Neuron (in vitro differentiated cells): ENCODE data around the gene RRN3.
"Not testable (repeated sequence)": the region's sequence is repeated elsewhere in the genome, so short reads cannot be mapped to it uniquely, and the experiment has no call there.

Experiments
- H2AFZ ChIP-seq: one replicate; pipeline ENCODE4 v1.6.1; 2013; ENCODE audit warnings: low read depth, mild to moderate bottlenecking, inconsistent platforms, low read length, moderate library complexity
- H3K27me3 ChIP-seq: one replicate; pipeline ENCODE4 v1.6.1; 2013; ENCODE audit warnings: low read length; ENCODE audit not compliant: insufficient read depth
- H3K36me3 ChIP-seq: one replicate; pipeline ENCODE4 v1.6.1; 2013; ENCODE audit warnings: low read length; ENCODE audit not compliant: insufficient read depth
- H3K4me1 ChIP-seq: one replicate; pipeline ENCODE4 v1.6.1; 2013; ENCODE audit warnings: low read length; ENCODE audit not compliant: insufficient read depth
- H3K4me3 ChIP-seq: 2 replicates; pipeline ENCODE4 v1.5.1; 2013; ENCODE audit warnings: mild to moderate bottlenecking, low read length, moderate library complexity
- H3K9me3 ChIP-seq: one replicate; pipeline ENCODE4 v1.6.1; 2013; ENCODE audit warnings: low read length

The RRN3 gene

DNA sequence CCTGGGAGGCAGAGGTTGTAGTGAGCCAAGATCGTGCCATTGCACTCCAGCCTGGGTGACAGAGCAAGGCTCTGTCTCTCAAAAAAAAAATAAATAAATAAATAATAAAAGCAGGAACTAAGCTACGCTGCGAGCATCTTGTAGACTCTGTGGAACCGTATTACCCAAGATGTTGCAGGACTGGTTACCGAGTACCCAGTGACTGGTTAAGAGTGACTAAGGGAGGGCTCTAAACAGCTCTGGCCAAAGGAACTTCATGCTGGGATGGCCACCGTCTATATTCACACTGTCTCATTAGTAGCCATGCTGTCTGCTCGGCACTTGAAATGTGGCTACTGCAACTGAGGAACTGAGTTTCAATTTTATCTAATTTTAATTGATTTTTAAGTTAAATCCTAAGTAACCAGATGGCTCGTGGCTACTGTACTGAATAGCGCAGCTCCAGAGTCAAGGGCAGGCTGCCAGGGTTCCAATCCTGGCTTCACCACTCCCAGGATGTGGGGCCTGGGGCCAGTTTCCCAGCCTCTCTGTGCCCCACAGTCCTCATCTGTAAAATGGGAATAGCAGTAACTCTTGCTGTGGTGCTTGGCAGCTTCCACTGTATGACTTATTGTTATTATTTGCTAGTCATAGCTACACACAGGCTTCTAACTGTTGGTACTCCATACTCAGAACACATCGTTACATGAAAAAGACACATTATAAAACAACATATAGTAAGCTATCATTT, 41.2 kb downstream of the RRN3 start:
- no peaks in the 10 kb centered on the region for H3K9me3 ChIP-seq
- no peaks in the 10 kb centered on the region for H3K4me1 ChIP-seq
- no peaks in the 10 kb centered on the region for H3K36me3 ChIP-seq
- no peaks in the 10 kb centered on the region for H3K27me3 ChIP-seq
- no peak overlapping the region for H3K4me3 ChIP-seq
- H2AFZ ChIP-seq, result no peak overlapping the region

DNA sequence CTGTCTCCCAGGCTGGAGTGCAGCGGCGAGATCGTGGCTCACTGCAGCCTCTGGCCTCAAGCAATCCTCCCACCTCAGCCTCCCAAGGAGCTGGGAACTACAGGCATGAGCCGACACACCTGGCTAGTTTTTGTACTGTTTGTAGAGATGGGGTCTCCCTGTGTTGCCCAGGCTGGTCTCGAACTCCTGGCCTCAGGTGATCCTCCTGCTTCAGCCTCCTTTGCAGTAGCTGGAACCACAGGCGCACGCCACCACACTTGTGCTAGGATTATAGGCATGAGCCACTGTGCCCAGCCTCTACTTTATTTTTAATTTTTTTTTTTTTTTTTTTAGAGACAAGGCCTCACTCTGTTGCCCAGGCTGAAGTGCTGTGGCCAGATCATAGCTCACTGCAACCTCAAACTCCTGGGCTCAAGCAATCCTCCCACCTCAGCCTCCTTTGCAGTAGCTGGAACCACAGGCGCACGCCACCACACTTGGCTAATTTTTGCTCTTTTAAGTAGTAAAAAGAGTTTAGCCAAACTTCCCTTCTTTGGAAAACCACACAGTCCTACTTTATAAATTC, 42.6 kb downstream of the RRN3 start:
- Histone ChIP-seq H3K36me3 (peaks cover under 1% of the 10 kb centered on the region), H3K9me3 (no peaks in the 10 kb centered on the region), H3K4me3 (no peak overlapping the region), H3K27me3 (no peaks in the 10 kb centered on the region), H2AFZ (no peak overlapping the region), H3K4me1 (no peaks in the 10 kb centered on the region)

DNA sequence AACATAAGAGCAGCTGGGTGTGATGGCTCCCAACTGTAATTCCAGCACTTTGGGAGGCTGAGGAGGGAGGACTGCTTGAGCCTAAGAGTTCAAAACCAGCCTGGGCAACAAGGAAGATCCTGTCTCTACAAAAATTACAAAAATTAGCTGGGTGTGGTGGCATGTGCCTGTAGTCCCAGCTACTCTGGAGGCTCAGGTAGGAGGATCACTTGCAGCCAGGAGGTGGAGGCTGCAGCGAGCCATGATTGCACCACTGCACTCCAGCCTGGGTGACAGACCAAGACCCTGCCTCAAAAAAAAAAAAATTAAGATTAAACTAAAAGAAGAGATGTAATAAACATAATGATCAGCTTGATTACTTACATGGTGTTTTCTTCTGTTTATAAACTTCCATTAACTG, 43.6 kb downstream of the RRN3 start:
- not testable (repeated sequence) for H3K27me3 ChIP-seq, H2AFZ ChIP-seq, H3K4me3 ChIP-seq, H3K36me3 ChIP-seq, H3K4me1 ChIP-seq, H3K9me3 ChIP-seq

DNA sequence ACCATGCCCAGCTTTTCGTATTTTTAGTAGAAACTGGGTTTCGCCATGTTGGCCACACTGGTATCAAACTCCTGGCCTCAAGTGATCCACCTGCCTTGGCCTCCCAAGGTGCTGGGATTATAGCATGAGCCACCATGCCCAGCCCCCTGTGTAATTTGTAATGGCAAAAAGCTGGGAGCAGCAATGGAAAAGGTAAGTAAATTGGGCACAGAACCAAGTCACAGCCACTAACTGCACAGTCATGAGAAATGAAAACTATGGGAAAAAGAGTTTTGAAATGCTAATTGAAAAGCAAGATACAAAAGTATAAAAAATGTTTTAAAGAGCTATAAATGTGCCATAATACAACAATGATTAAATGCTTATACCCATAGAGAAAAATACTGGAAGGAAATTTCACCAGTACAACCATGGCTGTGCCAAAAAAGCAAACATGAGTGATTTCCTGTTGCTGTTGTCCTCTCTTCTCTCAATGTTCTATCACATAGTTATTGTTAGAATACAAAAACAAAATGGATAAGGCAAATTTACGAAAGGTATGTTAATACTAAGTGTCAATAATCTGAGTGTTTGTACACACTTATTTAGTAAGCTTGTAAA, 44.4 kb downstream of the RRN3 start:
- H2AFZ ChIP-seq, result no peak overlapping the region

DNA sequence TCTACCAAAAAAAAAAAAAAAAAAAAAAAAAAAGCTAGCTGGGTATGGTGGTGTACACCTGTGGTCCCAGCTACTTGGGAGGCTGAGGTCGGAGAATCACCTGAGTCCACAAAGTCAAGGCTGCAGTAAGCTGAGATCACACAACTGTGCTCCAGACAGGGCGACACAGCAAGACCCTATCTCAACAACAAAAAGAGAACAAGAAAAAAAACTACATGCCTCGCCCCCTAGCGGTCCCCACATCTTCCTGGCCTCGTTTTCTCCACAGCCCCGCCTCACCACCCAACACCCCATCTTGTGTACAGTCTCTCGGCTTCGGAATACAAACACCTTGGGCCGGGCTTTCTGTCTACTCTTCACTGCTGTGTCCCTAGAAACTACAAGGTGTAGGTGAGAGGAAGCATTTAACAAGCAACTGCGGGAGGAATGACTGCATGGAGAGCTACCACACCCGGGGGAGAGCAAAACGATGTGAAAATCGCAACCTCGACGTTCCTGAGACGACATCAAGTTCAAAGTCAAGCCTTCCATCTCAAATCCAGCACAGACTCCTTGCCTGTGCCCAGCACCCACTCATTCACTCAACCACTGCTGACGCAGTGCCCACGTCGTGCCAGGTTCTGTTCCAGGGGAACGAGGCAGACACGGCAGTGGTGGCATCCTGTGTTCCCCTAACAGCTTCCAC, 47.2 kb downstream of the RRN3 start:
- H3K4me3 ChIP-seq, result no peak overlapping the region

More for the DNA sequence above, 44.4 kb downstream of the RRN3 start:
- H3K4me3 ChIP-seq, result no peak overlapping the region
- no peaks in the 10 kb centered on the region for H3K27me3 ChIP-seq
- H3K4me1 ChIP-seq, result no peaks in the 10 kb centered on the region
- peaks cover 10% of the 10 kb centered on the region for H3K36me3 ChIP-seq
- H3K9me3 ChIP-seq, result no peaks in the 10 kb centered on the region

DNA sequence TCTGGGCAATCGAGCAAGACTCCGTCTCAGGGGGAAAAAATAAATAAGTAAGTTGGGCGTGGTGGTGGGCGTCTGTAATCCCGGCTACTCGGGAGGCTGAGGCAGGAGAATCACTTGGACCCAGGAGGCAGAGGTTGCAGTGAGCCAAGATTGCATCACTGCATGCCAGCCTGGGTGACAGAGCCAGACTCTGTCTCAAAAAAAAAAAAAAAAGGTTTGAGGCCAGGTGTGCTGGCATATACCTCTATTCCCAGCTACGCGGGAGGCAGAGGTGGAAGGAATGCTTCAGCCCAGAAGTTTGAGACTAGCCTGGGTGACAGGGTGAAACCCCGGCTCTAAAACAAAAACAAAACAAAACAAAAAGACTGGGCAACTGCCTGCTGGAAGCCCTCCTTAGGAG, 48.8 kb downstream of the RRN3 start:
- peaks cover 29% of the 10 kb centered on the region for H3K36me3 ChIP-seq
- H3K9me3 ChIP-seq, H3K4me1 ChIP-seq, H3K27me3 ChIP-seq, H2AFZ ChIP-seq, H3K4me3 ChIP-seq: not testable (repeated sequence)

More for the DNA sequence above, 47.2 kb downstream of the RRN3 start:
- Histone ChIP-seq H3K9me3 (no peaks in the 10 kb centered on the region), H2AFZ (no peak overlapping the region), H3K36me3 (peaks cover 16% of the 10 kb centered on the region), H3K27me3 (no peaks in the 10 kb centered on the region), H3K4me1 (no peaks in the 10 kb centered on the region)

DNA sequence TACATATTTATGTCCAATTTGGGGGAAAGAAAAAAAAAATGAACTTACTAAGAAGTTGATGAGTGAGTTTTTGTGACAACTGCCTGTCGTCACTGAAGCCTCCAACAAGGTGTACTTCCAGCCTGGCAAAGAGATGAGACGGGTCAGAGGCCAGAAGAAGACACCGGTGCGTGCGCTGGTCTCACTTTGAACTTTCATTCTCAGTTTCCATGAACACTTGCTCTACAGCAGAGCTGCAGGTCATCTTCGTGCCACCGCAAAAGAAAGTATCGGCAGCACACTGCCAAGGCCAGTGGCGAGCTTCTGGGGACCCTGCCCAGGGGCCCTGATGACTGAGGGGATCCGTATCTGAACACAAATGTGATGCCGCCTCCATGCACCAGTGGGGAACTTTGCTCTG, 49.8 kb downstream of the RRN3 start:
- Histone ChIP-seq H3K4me3 (no peak overlapping the region), H3K36me3 (peaks cover 39% of the 10 kb centered on the region), H2AFZ (no peak overlapping the region), H3K27me3 (no peaks in the 10 kb centered on the region), H3K4me1 (no peaks in the 10 kb centered on the region), H3K9me3 (no peaks in the 10 kb centered on the region)

DNA sequence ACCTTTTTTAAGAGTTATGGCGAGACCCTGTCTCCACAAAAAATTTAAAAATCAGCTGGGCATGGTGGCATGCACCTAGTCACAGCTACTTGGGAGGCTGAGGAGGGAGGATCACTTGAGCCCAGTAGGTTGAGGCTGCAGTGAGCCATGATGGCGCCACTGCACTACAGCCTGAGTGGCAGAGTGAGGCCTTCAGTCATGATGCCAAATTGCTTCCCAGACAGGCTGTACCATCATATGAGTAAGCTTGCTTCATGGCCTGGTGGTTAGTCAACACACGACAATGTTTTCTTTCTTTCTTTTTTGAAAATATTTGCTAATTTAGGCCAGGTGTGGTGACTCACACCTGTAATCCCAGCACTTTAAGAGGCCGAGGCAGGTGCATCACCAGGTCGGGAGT, 50.7 kb downstream of the RRN3 start:
- no peak overlapping the region for H2AFZ ChIP-seq
- H3K36me3 ChIP-seq, result peaks cover 48% of the 10 kb centered on the region
- H3K4me1 ChIP-seq, result no peaks in the 10 kb centered on the region

DNA sequence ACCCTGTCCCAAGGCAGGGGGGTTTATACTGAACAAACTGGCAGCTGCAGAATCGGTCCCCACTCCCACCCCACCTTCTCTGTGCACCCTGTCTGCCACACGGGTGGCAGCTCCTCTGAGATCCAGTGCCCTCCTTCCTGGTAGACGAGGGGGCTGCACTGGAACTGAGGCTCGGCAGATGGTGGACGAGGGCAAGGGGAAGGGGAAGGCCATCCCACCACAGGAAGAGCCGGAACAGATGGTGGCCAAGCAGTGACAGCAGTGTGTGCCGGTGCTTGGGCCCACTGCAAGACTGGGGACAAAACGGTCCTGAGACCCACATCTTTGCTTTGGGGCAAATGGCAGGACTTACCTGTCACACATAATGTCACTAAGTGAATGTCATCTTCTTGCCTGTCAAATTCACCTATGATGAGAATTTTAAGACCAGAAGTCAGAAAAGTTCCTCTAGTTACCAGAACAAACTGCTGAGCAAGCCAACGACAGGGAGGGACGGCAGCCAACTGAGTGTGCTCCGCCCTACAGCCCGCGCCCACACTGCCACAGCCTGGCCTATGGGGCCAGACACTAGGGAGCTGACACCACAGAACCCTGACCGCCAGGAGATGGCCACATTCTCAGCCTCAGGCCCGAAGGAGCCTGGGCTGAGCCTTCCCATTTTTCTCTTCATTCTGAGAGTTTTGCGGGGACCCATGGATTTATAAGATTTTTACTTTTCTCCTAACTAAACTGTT, 52.6 kb downstream of the RRN3 start:
- H3K36me3 ChIP-seq, result peaks cover 63% of the 10 kb centered on the region
- no peaks in the 10 kb centered on the region for H3K27me3 ChIP-seq
- H3K4me3 ChIP-seq, result no peak overlapping the region
- H3K4me1 ChIP-seq, result no peaks in the 10 kb centered on the region
- no peaks in the 10 kb centered on the region for H3K9me3 ChIP-seq
- no peak overlapping the region for H2AFZ ChIP-seq

More for the DNA sequence above, 50.7 kb downstream of the RRN3 start:
- Histone ChIP-seq H3K4me3 (no peak overlapping the region), H3K27me3 (no peaks in the 10 kb centered on the region), H3K9me3 (no peaks in the 10 kb centered on the region)

DNA sequence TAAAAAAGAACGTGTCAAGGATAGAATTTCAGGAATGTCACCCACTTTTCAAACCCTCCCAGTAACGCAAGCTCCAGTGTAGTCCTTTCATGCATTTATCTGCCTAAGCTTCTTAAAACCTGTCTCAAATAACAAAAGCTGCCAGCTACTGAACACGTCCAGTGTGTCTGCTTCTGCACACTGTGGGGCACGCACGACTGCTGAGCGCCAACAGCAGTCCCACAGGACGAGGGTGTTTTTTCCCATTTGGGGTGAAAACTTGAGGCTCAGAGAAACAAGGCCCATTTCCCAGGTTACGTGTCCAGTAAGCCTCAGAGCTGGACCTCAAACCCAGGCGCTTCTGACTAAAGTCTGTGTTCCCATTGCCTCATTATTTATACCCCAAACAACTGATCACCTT, 55.4 kb downstream of the RRN3 start:
- H3K9me3 ChIP-seq, result no peaks in the 10 kb centered on the region
- H3K4me3 ChIP-seq, result no peak overlapping the region
- H2AFZ ChIP-seq, result no peak overlapping the region
- H3K4me1 ChIP-seq, result no peaks in the 10 kb centered on the region
- no peaks in the 10 kb centered on the region for H3K27me3 ChIP-seq
- H3K36me3 ChIP-seq, result peaks cover 77% of the 10 kb centered on the region

DNA sequence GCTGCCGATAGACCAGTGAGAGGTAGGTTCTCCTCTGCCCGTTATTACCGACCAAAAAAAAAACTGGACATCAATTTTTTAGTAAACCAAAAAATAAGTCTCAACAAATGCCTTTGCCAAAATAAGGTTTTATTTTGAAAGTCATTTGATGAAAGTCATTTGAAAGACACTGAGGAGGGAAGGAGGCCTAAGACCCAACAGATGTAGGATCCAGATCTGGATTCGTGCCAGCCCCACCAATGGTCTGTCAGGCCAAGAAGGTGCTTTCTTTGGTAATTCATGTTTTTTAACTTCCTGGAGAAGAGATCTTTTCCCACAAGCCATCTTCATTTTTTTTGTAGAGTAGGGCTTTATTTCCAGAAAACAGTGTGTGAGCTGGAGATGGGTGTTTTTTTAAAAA, 56.3 kb downstream of the RRN3 start:
- Histone ChIP-seq H3K4me1 (no peaks in the 10 kb centered on the region), H3K36me3 (peaks cover 85% of the 10 kb centered on the region), H2AFZ (no peak overlapping the region), H3K27me3 (no peaks in the 10 kb centered on the region), H3K9me3 (no peaks in the 10 kb centered on the region), H3K4me3 (no peak overlapping the region)

DNA sequence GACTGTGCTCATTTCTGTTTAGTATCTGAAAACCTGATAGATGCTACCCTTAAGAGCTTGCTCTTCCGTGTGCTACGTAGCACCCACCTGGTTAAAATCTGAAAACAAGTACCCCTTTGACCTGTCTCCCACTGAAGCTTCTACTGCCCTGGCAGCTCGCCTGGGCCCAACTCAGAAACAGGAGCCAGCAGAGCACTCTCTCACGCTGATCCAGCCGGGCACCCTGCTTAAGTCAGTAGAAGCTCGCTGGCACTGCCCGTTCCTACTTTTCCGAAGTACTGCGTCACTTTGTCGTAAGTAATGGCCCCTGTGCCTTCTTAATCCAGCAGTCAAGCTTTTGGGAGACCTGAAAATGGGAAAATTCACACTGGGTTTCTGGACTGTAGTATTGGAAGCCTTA, 57.1 kb downstream of the RRN3 start:
- Histone ChIP-seq H3K36me3 (peaks cover 89% of the 10 kb centered on the region), H2AFZ (no peak overlapping the region)

More for the DNA sequence above, 57.1 kb downstream of the RRN3 start:
- no peaks in the 10 kb centered on the region for H3K27me3 ChIP-seq
- H3K9me3 ChIP-seq, result no peaks in the 10 kb centered on the region
- no peaks in the 10 kb centered on the region for H3K4me1 ChIP-seq
- H3K4me3 ChIP-seq, result no peak overlapping the region
